GM21528 (cell line): ENCODE measurements around the gene EIF4EBP3.
"Not testable (repeated sequence)": the region's sequence is repeated elsewhere in the genome, so short reads cannot be mapped to it uniquely, and the experiment has no call there.

Experiments used
- ATAC-seq: cut with Tn5 transposase; IDR thresholded peaks from one replicate; pipeline ENCODE4 v1.9.1; 2021; ENCODE audit warnings: mild to moderate bottlenecking, moderate library complexity; ENCODE audit not compliant: unreplicated experiment, low FRiP score

Gene EIF4EBP3

GRCh38 chr5:140573683-140574082 is 26.2 kb downstream of the EIF4EBP3 start:
- no peak for ATAC-seq

- no peak for ATAC-seq
These were observed 26.7 kb downstream of the EIF4EBP3 start for GRCh38 chr5:140574165-140574564.

GRCh38 chr5:140575309-140575708 is 27.8 kb downstream of the EIF4EBP3 start:
- ATAC-seq: no peak

- no peak for ATAC-seq
These were observed 29.3 kb downstream of the EIF4EBP3 start for GRCh38 chr5:140576776-140577201.

- ATAC-seq: not testable (repeated sequence)
These were observed 31.8 kb downstream of the EIF4EBP3 start for GRCh38 chr5:140579188-140579747.

- no peak for ATAC-seq
These were observed 40.0 kb downstream of the EIF4EBP3 start for GRCh38 chr5:140587495-140587894.

GRCh38 chr5:140588311-140589070 is 41.0 kb downstream of the EIF4EBP3 start:
- ATAC-seq: no peak

DNA sequence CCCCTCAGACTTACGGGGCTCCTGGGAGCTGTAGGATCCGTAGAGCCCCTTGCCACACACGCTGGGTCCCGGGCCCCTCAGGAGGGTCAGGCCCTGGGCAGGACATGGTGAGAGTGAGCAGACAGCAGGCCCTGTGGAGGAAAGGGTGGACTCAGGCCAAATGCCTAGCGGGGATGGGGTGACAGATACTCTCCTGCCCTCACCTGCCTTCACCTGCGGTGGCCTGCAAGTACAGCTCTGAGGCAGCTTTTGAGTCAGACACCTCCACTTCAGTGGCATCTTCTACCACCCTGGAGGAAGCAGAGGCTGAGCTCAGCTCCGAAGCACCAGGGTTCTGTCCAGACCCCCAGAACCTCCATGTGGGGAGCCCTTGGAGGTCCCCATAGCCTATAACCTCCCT is 43.4 kb downstream of the EIF4EBP3 start:
- no peak for ATAC-seq

- no peak for ATAC-seq
These were observed 44.4 kb downstream of the EIF4EBP3 start for GRCh38 chr5:140591747-140592372.

GRCh38 chr5:140593070-140593469 is 45.6 kb downstream of the EIF4EBP3 start:
- not testable (repeated sequence) for ATAC-seq

DNA sequence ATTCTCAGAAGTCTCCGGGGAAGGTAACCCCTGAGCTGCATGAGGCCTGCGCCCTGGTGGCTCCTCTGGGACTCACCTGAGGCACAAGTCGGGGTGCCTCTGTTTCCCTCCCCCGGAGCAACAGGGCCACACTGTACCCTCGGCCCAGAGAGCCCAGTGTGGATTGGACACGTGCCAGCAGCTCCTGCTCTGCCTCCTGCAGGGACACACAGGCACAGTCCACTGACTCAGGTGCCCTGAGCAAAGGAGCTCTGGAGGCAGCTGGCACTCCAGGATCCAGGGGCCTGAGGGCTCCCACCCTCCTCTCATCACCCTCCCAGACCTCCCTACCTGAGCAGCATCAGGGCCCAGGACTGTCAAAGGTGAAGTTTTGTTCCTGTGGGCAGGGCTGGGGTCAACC is 46.7 kb downstream of the EIF4EBP3 start:
- ATAC-seq: no peak

GRCh38 chr5:140595538-140596300 is 48.3 kb downstream of the EIF4EBP3 start:
- ATAC-seq: no peak

GRCh38 chr5:140596321-140596741 is 48.9 kb downstream of the EIF4EBP3 start:
- ATAC-seq: no peak

DNA sequence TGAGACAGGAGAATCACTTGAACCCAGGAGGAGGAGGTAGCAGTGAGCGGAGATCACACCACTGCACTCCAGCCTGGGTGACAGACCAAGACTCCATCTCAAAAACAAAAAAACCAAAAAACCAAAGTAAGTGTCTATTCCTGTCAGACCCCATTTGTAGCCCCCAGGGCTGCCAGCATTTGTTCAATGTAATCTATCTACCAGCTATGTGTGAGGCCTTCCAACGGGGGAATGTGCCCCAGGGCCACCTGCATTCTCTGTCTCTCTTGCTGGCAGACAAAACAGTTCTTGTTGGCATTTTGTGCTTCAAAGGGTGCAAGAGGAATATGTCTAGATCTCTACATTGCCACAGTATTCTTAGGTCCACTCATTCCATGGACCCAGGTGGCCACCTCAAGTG is 51.4 kb downstream of the EIF4EBP3 start:
- no peak for ATAC-seq
